ENCODE data around the gene DHRS1.

DNA sequence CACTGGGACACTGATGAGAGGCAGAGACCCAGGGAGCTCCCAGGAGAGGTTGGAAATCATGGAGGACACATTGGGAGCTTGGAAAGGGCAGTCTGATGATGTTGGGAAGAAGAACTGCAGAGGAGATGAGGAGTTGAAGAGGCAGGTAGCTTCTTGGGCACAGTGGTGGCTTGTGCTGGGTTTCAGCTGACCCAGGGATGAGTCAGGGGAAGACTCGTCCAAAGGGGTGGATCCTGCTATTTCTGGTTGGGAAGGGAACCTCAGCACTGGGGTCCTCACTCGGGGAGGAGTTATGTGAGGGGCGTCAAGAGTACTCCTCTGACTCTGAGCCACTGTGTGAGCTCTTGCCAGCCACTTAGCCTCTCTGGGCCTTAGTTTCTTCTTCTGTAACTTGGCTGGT, 23.8 kb upstream of the DHRS1 start:
- TF ChIP-seq, protein P1, sequence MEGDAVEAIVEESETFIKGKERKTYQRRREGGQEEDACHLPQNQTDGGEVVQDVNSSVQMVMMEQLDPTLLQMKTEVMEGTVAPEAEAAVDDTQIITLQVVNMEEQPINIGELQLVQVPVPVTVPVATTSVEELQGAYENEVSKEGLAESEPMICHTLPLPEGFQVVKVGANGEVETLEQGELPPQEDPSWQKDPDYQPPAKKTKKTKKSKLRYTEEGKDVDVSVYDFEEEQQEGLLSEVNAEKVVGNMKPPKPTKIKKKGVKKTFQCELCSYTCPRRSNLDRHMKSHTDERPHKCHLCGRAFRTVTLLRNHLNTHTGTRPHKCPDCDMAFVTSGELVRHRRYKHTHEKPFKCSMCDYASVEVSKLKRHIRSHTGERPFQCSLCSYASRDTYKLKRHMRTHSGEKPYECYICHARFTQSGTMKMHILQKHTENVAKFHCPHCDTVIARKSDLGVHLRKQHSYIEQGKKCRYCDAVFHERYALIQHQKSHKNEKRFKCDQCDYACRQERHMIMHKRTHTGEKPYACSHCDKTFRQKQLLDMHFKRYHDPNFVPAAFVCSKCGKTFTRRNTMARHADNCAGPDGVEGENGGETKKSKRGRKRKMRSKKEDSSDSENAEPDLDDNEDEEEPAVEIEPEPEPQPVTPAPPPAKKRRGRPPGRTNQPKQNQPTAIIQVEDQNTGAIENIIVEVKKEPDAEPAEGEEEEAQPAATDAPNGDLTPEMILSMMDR (conservative IDR thresholded peaks at IDR 0.05): no peak
- no peak for TF ChIP-seq EZH2 (IDR thresholded peaks at IDR 0.05; ENCODE audit: low read depth)

All from PC-9 (cell line).